RWPE2 (cell line): ENCODE results near the gene COPS8.

Experiments
- ATAC-seq: fragments of 200-7000 bp; cut with Tn5 transposase; 3 replicates; pipeline ENCODE4 v1.9.1; 2021; ENCODE audit warnings: low read depth
- DNase-seq: peaks from one replicate; pipeline ENCODE4 v3.0.0-alpha.2; 2020; ENCODE audit warnings: low spot score
- H3K27ac ChIP-seq: fragments of 450-650 bp; 2 replicates; pipeline ENCODE4 v1.5.1; 2017; ENCODE audit warnings: mild to moderate bottlenecking; ENCODE audit not compliant: poor library complexity, severe bottlenecking
- H3K27me3 ChIP-seq: fragments of 250-450 bp; sonication (Bioruptor Pico); 2 replicates; pipeline ENCODE4 v1.5.1; 2021; ENCODE audit warnings: mild to moderate bottlenecking, moderate library complexity; ENCODE audit not compliant: insufficient read depth, poor library complexity, severe bottlenecking
- H3K36me3 ChIP-seq: fragments of 250-450 bp; sonication (Bioruptor Pico); 2 replicates; pipeline ENCODE4 v1.5.1; 2020; ENCODE audit warnings: low read depth, mild to moderate bottlenecking, moderate library complexity
- H3K4me1 ChIP-seq: fragments of 250-450 bp; sonication (Bioruptor Pico); 2 replicates; pipeline ENCODE4 v1.5.1; 2021; ENCODE audit warnings: mild to moderate bottlenecking, moderate library complexity; ENCODE audit not compliant: insufficient read depth, poor library complexity, severe bottlenecking
- H3K4me3 ChIP-seq: fragments of 250-450 bp; sonication (Bioruptor Pico); 2 replicates; pipeline ENCODE4 v1.5.1; 2021; ENCODE audit warnings: mild to moderate bottlenecking, moderate library complexity; ENCODE audit not compliant: severe bottlenecking
- H3K9me3 ChIP-seq: fragments of 250-450 bp; sonication (Bioruptor Pico); 2 replicates; pipeline ENCODE4 v1.5.1; 2021; ENCODE audit warnings: mild to moderate bottlenecking, moderate library complexity; ENCODE audit not compliant: severe bottlenecking
- CTCF ChIP-seq: fragments of 450-650 bp; IDR thresholded peaks from one replicate; pipeline ENCODE4 v1.5.1; 2017; ENCODE audit warnings: mild to moderate bottlenecking, moderate library complexity; ENCODE audit not compliant: poor library complexity, severe bottlenecking

Gene COPS8

GRCh38 chr2:237072067-237072931 is 13.4 kb upstream of the COPS8 start:
- no peaks in the 10 kb centered on the region for H3K36me3 ChIP-seq
- peak; percentile 90 for TF ChIP-seq CTCF
- H3K4me1 ChIP-seq: no peaks in the 10 kb centered on the region
- H3K9me3 ChIP-seq: no peaks in the 10 kb centered on the region
- ATAC-seq (no peak), DNase-seq (no peak)
- no peaks in the 10 kb centered on the region for H3K27me3 ChIP-seq
- no peak overlapping the region for H3K4me3 ChIP-seq
- no peak overlapping the region for H3K27ac ChIP-seq

DNA sequence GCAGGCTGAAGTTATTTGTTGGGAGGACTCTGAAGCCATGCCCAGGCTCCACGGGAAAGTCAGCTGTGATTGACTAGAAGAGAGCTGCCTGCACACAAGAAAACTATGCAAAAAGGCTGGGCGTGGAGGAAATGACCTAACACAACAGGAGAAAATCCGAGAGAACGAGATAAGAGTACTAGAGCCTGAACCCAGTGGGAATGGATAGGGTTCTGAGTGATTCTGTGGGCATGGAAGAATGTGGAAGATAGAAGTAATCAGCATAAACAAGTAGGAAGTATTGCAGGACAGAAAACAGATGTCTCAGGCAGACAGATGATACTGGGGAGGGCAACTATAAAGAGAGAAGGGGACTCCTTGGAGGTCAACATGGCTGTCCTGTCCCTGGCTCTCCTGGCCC is 12.1 kb upstream of the COPS8 start:
- H3K36me3 ChIP-seq: no peaks in the 10 kb centered on the region
- no peak overlapping the region for H3K4me3 ChIP-seq
- H3K27me3 ChIP-seq: no peaks in the 10 kb centered on the region
- DNase-seq: no peak
- no peak for TF ChIP-seq CTCF
- no peak overlapping the region for H3K27ac ChIP-seq
- ATAC-seq: peak; percentile 35; the same call in 1 of the 3 replicates
- H3K4me1 ChIP-seq: no peaks in the 10 kb centered on the region
- H3K9me3 ChIP-seq: no peaks in the 10 kb centered on the region

GRCh38 chr2:237074211-237074993 is 11.3 kb upstream of the COPS8 start:
- H3K27me3 ChIP-seq: no peaks in the 10 kb centered on the region
- no peak for TF ChIP-seq CTCF
- no peaks in the 10 kb centered on the region for H3K36me3 ChIP-seq
- H3K4me1 ChIP-seq: no peaks in the 10 kb centered on the region
- no peak for DNase-seq
- H3K27ac ChIP-seq: no peak overlapping the region
- H3K4me3 ChIP-seq: no peak overlapping the region
- no peaks in the 10 kb centered on the region for H3K9me3 ChIP-seq
- ATAC-seq: no peak

DNA sequence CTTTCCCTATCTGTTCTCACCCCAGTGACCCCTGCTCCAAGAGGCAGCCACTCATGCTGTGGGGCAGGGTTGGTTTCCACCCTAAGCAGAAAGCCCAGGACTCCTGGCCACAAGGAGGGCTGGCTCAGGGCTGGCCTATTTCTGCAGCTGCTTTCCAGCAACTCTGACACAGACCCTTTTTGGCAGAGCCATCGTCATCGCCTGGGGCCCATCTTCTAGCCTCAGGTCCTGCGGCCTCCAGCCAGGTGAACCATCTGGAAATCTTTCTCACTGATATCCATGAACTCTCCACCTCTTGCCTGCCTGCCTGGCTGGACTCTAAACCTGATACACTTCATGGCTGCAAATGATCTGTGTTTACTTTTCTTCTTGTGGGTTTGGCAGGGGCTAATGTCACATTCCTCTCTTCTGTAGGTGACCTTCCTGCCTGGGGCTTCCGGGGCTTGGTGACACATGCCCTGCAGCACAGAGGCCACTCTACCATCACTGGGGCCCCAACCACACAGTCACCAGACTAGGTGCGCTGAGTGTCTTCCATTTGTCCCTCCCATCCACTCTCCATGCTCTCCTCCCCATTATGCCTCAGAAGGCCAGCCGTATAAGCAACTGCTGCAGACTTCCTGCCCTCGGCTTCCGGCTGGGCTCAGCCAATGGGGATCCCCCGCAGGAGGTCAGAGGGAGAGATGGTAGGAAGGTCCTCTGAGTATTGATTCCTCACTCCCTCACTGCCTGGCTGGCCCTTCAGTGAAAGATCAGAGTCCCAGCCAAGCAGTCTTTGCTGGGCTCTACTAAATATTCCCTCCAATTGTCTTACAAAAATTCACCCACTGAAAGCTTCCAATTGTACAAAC is 9.7 kb upstream of the COPS8 start:
- H3K4me1 ChIP-seq: no peaks in the 10 kb centered on the region
- no peak for DNase-seq
- no peaks in the 10 kb centered on the region for H3K36me3 ChIP-seq
- H3K27me3 ChIP-seq: no peaks in the 10 kb centered on the region
- H3K9me3 ChIP-seq: no peaks in the 10 kb centered on the region
- H3K27ac ChIP-seq: no peak overlapping the region
- H3K4me3 ChIP-seq: no peak overlapping the region
- TF ChIP-seq CTCF: no peak
- no peak for ATAC-seq
